Measurements from ENCODE around the gene SPRY2.

DNA sequence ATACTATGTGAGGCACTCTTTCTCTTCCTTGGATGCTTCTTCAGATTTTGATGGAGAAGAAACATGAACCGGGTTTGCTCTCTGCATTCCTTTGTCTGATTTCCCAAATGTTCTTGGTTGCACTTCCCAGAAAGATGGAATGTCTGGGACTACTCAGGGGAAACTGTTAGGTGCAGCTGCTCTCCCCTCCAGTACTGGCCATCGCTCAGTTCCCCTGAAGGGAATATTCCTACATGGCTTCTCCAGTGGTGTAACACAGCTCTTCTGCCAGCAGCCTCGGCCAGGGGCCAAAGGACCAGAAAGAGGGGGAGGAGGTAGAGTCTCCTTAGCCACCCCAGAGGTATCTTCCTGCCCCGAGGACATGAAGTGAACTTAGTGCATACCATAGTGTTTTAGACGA is 33.5 kb upstream of the SPRY2 start:
- TF ChIP-seq, protein P1, sequence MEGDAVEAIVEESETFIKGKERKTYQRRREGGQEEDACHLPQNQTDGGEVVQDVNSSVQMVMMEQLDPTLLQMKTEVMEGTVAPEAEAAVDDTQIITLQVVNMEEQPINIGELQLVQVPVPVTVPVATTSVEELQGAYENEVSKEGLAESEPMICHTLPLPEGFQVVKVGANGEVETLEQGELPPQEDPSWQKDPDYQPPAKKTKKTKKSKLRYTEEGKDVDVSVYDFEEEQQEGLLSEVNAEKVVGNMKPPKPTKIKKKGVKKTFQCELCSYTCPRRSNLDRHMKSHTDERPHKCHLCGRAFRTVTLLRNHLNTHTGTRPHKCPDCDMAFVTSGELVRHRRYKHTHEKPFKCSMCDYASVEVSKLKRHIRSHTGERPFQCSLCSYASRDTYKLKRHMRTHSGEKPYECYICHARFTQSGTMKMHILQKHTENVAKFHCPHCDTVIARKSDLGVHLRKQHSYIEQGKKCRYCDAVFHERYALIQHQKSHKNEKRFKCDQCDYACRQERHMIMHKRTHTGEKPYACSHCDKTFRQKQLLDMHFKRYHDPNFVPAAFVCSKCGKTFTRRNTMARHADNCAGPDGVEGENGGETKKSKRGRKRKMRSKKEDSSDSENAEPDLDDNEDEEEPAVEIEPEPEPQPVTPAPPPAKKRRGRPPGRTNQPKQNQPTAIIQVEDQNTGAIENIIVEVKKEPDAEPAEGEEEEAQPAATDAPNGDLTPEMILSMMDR (IDR thresholded peaks at IDR 0.05) = no peak
- TF ChIP-seq POLR2A (IDR thresholded peaks at IDR 0.05) = no peak

All from body of pancreas (tissue), 4 donors.